Osteocyte (in vitro differentiated cells): ENCODE results near the gene OR10P1. TPM values are rescaled to one million over a fixed set of nuclear protein-coding genes. Genes with fewer than 3 reads are reported as not detected.

Source experiments
- DNase-seq: peaks from one replicate; pipeline ENCODE4 v3.0.0; 2021; ENCODE audit warnings: mixed read lengths; ENCODE audit not compliant: unreplicated experiment; ENCODE audit errors: extremely low spot score
- H3K27ac Mint-ChIP-seq: one replicate; pipeline ENCODE4 v1.8.0; 2021; ENCODE audit warnings: mild to moderate bottlenecking, mixed read lengths; ENCODE audit not compliant: unreplicated experiment
- H3K27me3 Mint-ChIP-seq: one replicate; pipeline ENCODE4 v1.8.0; 2021; ENCODE audit warnings: mixed read lengths; ENCODE audit not compliant: unreplicated experiment
- H3K36me3 Mint-ChIP-seq: one replicate; pipeline ENCODE4 v1.8.0; 2021; ENCODE audit warnings: mixed read lengths; ENCODE audit not compliant: unreplicated experiment
- H3K4me1 Mint-ChIP-seq: one replicate; pipeline ENCODE4 v1.8.0; 2021; ENCODE audit warnings: mixed read lengths; ENCODE audit not compliant: unreplicated experiment
- H3K4me3 Mint-ChIP-seq: one replicate; pipeline ENCODE4 v1.8.0; 2021; ENCODE audit warnings: mild to moderate bottlenecking, moderate library complexity, mixed read lengths; ENCODE audit not compliant: unreplicated experiment
- H3K9me3 Mint-ChIP-seq: one replicate; pipeline ENCODE4 v1.8.0; 2021; ENCODE audit warnings: mixed read lengths; ENCODE audit not compliant: unreplicated experiment
- total RNA-seq: library from RNA; stranded (reverse); gene quantifications from 2 replicates; pipeline ENCODE4 v1.2.1, GENCODE V29; 2021
- TF ChIP-seq, protein P1 (sequence below): fragments of 200-600 bp; sonication (generic); IDR thresholded peaks from 2 replicates; pipeline ENCODE4 v1.5.0; 2021; ENCODE audit warnings: antibody characterized with exemption, mild to moderate bottlenecking, moderate library complexity

Gene OR10P1
- total RNA-seq, 1 donor from 2014 or later, result not detected

- Mint-ChIP-seq H3K27ac (no peak overlapping the region), H3K4me1 (peaks cover 12% of the 10 kb centered on the region), H3K36me3 (no peaks in the 10 kb centered on the region), H3K9me3 (no peaks in the 10 kb centered on the region), H3K27me3 (peaks cover 18% of the 10 kb centered on the region), H3K4me3 (no peak overlapping the region)
- DNase-seq, result no peak
- TF ChIP-seq, protein P1, sequence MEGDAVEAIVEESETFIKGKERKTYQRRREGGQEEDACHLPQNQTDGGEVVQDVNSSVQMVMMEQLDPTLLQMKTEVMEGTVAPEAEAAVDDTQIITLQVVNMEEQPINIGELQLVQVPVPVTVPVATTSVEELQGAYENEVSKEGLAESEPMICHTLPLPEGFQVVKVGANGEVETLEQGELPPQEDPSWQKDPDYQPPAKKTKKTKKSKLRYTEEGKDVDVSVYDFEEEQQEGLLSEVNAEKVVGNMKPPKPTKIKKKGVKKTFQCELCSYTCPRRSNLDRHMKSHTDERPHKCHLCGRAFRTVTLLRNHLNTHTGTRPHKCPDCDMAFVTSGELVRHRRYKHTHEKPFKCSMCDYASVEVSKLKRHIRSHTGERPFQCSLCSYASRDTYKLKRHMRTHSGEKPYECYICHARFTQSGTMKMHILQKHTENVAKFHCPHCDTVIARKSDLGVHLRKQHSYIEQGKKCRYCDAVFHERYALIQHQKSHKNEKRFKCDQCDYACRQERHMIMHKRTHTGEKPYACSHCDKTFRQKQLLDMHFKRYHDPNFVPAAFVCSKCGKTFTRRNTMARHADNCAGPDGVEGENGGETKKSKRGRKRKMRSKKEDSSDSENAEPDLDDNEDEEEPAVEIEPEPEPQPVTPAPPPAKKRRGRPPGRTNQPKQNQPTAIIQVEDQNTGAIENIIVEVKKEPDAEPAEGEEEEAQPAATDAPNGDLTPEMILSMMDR, result no peak
Observed at GRCh38 chr12:55684761-55685370, 48.2 kb downstream of the OR10P1 start.

DNA sequence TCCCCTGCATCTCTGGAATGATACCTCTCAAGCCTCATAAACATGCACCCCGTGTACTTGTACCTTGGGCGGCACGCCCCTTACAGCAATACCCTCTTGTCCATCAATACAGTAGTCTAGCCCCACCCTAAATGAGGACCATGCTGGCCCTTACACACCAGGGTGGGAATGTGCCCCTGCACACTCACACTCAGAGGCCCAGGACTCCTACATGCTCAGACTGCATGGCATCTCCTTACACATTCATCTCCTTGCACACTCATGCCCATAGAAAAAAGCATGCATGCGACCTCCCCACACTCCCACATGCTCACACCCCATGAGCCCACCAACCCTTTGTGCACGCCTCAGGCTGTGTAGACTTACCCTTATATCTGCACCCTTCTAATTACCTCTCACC, 49.0 kb downstream of the OR10P1 start:
- no peak for DNase-seq
- H3K27ac Mint-ChIP-seq, result no peak overlapping the region
- H3K4me3 Mint-ChIP-seq, result no peak overlapping the region
- H3K9me3 Mint-ChIP-seq, result no peaks in the 10 kb centered on the region
- TF ChIP-seq, protein P1, result no peak
- H3K36me3 Mint-ChIP-seq, result no peaks in the 10 kb centered on the region
- peaks cover 12% of the 10 kb centered on the region for H3K4me1 Mint-ChIP-seq
- H3K27me3 Mint-ChIP-seq, result peaks cover 16% of the 10 kb centered on the region

DNA sequence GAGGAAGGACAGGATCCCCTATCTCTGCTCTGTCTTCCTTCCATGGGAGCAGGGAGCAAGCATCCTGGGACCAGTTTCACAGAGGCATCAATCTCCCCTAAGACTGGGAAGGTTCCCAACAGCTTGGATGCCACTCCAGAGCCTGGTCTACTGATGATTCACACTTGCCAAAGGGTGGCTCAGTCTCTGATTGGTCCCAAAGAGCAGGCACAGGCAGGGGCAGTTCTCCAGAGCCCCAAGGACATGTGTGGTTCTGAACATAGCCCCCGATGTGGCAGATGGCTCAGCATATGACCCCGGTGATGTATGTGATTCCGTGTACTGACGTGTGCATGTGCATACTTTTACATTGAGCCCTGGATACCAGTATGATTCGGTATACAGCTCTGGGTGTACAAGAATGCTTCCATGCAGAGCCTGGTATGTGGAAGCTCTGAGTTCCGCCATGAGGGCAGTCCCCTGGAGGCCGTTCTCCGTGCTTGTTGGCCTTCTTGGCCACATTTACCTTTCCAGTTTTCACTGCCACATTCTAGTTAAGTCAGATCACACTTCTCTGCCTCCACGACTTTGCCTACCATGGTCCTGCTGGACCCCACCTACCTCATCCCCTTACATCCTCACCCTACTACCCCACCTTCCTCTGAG, 49.8 kb downstream of the OR10P1 start:
- no peak overlapping the region for H3K4me3 Mint-ChIP-seq
- TF ChIP-seq, protein P1, result no peak
- H3K36me3 Mint-ChIP-seq, result no peaks in the 10 kb centered on the region
- peaks cover 5% of the 10 kb centered on the region for H3K4me1 Mint-ChIP-seq
- no peaks in the 10 kb centered on the region for H3K9me3 Mint-ChIP-seq
- peaks cover 11% of the 10 kb centered on the region for H3K27me3 Mint-ChIP-seq
- H3K27ac Mint-ChIP-seq, result no peak overlapping the region
- no peak for DNase-seq

Other genes starting within 250 kb of the OR10P1 start
- not detected in 2 replicates for gene OR6C65, start 236.4 kb upstream of the OR10P1 start, total RNA-seq
- not detected in 2 replicates for gene OR6C76, start 210.6 kb upstream of the OR10P1 start, total RNA-seq
- not detected in 2 replicates for gene OR6C2, start 192.8 kb upstream of the OR10P1 start, total RNA-seq
- gene OR6C70, start 166.8 kb upstream of the OR10P1 start, total RNA-seq, result not detected in 2 replicates
- gene OR6C68, start 144.5 kb upstream of the OR10P1 start, total RNA-seq, result not detected in 2 replicates
- not detected in 2 replicates for gene OR6C4, start 87.3 kb upstream of the OR10P1 start, total RNA-seq
- not detected in 2 replicates for gene OR2AP1, start 64.4 kb upstream of the OR10P1 start, total RNA-seq
- 5.1 and 5.7 TPM in 2 replicates for gene ITGA7, start 71.0 kb downstream of the OR10P1 start, total RNA-seq
- 99.4 and 103 TPM in 2 replicates for gene BLOC1S1, start 79.2 kb downstream of the OR10P1 start, total RNA-seq
- gene RDH5, start 83.5 kb downstream of the OR10P1 start, total RNA-seq, result 4.1 and 5.9 TPM in 2 replicates
- gene CD63, start 92.1 kb downstream of the OR10P1 start, total RNA-seq, result 1,511 and 1,600 TPM in 2 replicates
- gene GDF11, start 106.2 kb downstream of the OR10P1 start, total RNA-seq, result 11.6 and 14.0 TPM in 2 replicates
- gene SARNP, start 180.8 kb downstream of the OR10P1 start, total RNA-seq, result 55.6 and 56.1 TPM in 2 replicates
- gene ORMDL2, start 181.1 kb downstream of the OR10P1 start, total RNA-seq, result 26.0 TPM in 2 replicates
- 44.3 and 46.8 TPM in 2 replicates for gene DNAJC14, start 192.7 kb downstream of the OR10P1 start, total RNA-seq
- gene MMP19, start 206.0 kb downstream of the OR10P1 start, total RNA-seq, result 14.3 and 15.1 TPM in 2 replicates